A673 (cell line): ENCODE results near the gene STK33.

Experiments
- EZH2 ChIP-seq: fragments of 200-600 bp; sonication (generic); IDR thresholded peaks from 2 replicates; pipeline ENCODE4 v1.6.1; 2017; ENCODE audit warnings: borderline replicate concordance, low read depth, mild to moderate bottlenecking, mixed read lengths, antibody characterized with exemption, low read length; ENCODE audit not compliant: poor library complexity, severe bottlenecking
- TF ChIP-seq, protein P1 (sequence below): fragments of 300-800, 200-600 bp; sonication (generic); conservative IDR thresholded peaks from 2 replicates; pipeline ENCODE4 v1.5.1; 2017; ENCODE audit warnings: low read depth, mild to moderate bottlenecking, antibody characterized with exemption, low read length, moderate library complexity, mixed read lengths

DNA sequence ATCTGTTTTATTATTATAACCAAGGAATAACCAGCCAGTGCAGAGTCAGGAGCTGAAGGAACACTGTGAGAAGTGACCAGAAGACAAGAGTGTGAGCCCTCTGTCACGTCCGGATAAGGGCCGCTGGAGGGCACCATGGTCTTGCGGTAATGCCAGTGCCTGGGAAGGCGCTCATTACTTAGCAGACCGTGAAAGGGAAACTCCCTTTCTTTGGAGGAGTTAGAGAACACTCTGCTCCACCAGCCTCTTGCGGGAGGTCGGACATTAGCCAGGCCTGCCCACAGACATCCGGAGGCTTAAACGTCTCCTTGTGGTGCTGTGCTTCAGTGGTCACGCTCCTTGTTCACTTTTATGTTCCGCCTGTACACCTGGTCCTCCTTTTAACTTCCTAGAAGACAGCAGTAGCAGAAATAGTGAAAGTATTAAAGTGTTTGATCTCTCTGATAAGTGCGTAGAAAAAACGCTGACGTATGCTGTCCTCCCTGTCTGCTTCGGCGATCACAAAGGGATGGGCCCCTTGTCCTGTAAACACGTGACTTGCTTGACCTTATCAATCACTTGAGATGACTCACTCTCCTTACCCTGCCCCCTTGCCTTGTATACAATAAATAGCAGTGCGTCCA, 209.7 kb downstream of the STK33 start:
- TF ChIP-seq, protein P1, sequence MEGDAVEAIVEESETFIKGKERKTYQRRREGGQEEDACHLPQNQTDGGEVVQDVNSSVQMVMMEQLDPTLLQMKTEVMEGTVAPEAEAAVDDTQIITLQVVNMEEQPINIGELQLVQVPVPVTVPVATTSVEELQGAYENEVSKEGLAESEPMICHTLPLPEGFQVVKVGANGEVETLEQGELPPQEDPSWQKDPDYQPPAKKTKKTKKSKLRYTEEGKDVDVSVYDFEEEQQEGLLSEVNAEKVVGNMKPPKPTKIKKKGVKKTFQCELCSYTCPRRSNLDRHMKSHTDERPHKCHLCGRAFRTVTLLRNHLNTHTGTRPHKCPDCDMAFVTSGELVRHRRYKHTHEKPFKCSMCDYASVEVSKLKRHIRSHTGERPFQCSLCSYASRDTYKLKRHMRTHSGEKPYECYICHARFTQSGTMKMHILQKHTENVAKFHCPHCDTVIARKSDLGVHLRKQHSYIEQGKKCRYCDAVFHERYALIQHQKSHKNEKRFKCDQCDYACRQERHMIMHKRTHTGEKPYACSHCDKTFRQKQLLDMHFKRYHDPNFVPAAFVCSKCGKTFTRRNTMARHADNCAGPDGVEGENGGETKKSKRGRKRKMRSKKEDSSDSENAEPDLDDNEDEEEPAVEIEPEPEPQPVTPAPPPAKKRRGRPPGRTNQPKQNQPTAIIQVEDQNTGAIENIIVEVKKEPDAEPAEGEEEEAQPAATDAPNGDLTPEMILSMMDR, result peak; percentile 36; the same call in 1 of the 2 replicates
- TF ChIP-seq EZH2, result no peak
